Stimulated activated CD4-positive, alpha-beta T cell treated with anti-CD3 and anti-CD28 coated beads, Interleukin-1b, Interleukin-23, amount 100 ng/mL, for 24 hours (primary cell): ENCODE results near the gene PARVB.
"Not testable (repeated sequence)": the region's sequence is repeated elsewhere in the genome, so short reads cannot be mapped to it uniquely, and the experiment has no call there.

Experiments used
- DNase-seq, 4 experiments: peaks; one replicate each; pipeline ENCODE4 v3.0.0-alpha.2; 2020; ENCODE audit warnings: low read depth in 4 of 4, low spot score in 1 of 4

PARVB gene

GRCh38 chr22:44051358-44051757 lies 27.3 kb downstream of the PARVB start:
- no peak for DNase-seq

- no peak for DNase-seq
These were observed 27.9 kb downstream of the PARVB start for GRCh38 chr22:44051961-44052360.

- no peak for DNase-seq
These were observed 31.7 kb downstream of the PARVB start for GRCh38 chr22:44055805-44056204.

- DNase-seq, result not testable (repeated sequence)
These were observed 32.5 kb downstream of the PARVB start for GRCh38 chr22:44056649-44057048.

- DNase-seq, result no peak
These were observed 33.4 kb downstream of the PARVB start for GRCh38 chr22:44057401-44057987.

- no peak for DNase-seq
These were observed 39.6 kb downstream of the PARVB start for GRCh38 chr22:44063462-44064371.

- DNase-seq, result no peak
These were observed 42.9 kb downstream of the PARVB start for GRCh38 chr22:44067033-44067432.

- DNase-seq, result no peak
These were observed 43.8 kb downstream of the PARVB start for GRCh38 chr22:44067901-44068300.

GRCh38 chr22:44068422-44069191 lies 44.5 kb downstream of the PARVB start:
- DNase-seq, result no peak

GRCh38 chr22:44070029-44070428 lies 45.9 kb downstream of the PARVB start:
- DNase-seq, result no peak

- no peak for DNase-seq
These were observed 47.8 kb downstream of the PARVB start for GRCh38 chr22:44071781-44072326.

GRCh38 chr22:44074337-44074984 lies 50.4 kb downstream of the PARVB start:
- DNase-seq, result no peak

- no peak for DNase-seq
These were observed 50.9 kb downstream of the PARVB start for GRCh38 chr22:44075022-44075421.

GRCh38 chr22:44075670-44076069 lies 51.6 kb downstream of the PARVB start:
- no peak for DNase-seq

GRCh38 chr22:44076825-44077224 lies 52.7 kb downstream of the PARVB start:
- no peak for DNase-seq

GRCh38 chr22:44080936-44081861 lies 57.1 kb downstream of the PARVB start:
- DNase-seq, result peak; percentile 37 to 52 (median 48)

GRCh38 chr22:44082801-44083200 lies 58.7 kb downstream of the PARVB start:
- no peak for DNase-seq

- no peak for DNase-seq
These were observed 60.1 kb downstream of the PARVB start for GRCh38 chr22:44084044-44084772.

GRCh38 chr22:44085743-44086270 lies 61.7 kb downstream of the PARVB start:
- no peak for DNase-seq
